ENCODE measurements around the gene CERS1.

Gene CERS1

GRCh38 chr19:18832306-18833140, 63.4 kb downstream of the CERS1 start:
- DNase-seq = no peak

GRCh38 chr19:18831524-18832305, 64.2 kb downstream of the CERS1 start, which contains the start of gene UPF1:
TSS of gene UPF1 (plus strand) at chr19:18831959. CDS start at chr19:18832210, 251 bp downstream.
- peak; percentile 94 for DNase-seq

GRCh38 chr19:18830488-18830887, 65.5 kb downstream of the CERS1 start:
- DNase-seq = no peak

- DNase-seq = no peak
Measured at GRCh38 chr19:18828786-18829185, 67.2 kb downstream of the CERS1 start.

Measured in stimulated activated naive CD4-positive, alpha-beta T cell treated with Interleukin-2 at 50 U/mL for 16 hours (primary cell).